Astrocyte (in vitro differentiated cells and primary cell): ENCODE results near the gene HEXD.

Experiments
- CTCF ChIP-seq: IDR thresholded peaks from 2 replicates; pipeline ENCODE4 v1.5.1; 2011; ENCODE audit warnings: low read depth, mild to moderate bottlenecking, inconsistent platforms, low read length, moderate library complexity; ENCODE audit not compliant: insufficient read depth
- EZH2 ChIP-seq: IDR thresholded peaks from 2 replicates; pipeline ENCODE4 v1.6.1; 2012; ENCODE audit warnings: mild to moderate bottlenecking, low read length, inconsistent platforms; ENCODE audit not compliant: insufficient read depth

GRCh38 chr17:82389379-82389778 is 28.8 kb upstream of the HEXD start:
- TF ChIP-seq CTCF = no peak
- no peak for TF ChIP-seq EZH2
